Mucosa of rectum (tissue), 2 donors: ENCODE data around the gene EHF.
A peak's percentile ranks its signal among the peaks of the same experiment; 100 is the strongest.

Experiments
- H3K27ac ChIP-seq, 2 donors: one replicate each; pipeline ENCODE4 v1.7.0; 2013; ENCODE audit warnings: inconsistent platforms in 2 of 2, low read depth in 2 of 2, low read length in 2 of 2
- H3K27me3 ChIP-seq, 2 donors: one replicate each; pipeline ENCODE4 v1.7.0; 2013; ENCODE audit warnings: low read length in 2 of 2; ENCODE audit not compliant: control insufficient read depth in 2 of 2, insufficient read depth in 2 of 2
- H3K36me3 ChIP-seq, 2 donors: one replicate each; pipeline ENCODE4 v1.7.0; 2013; ENCODE audit warnings: low read length in 2 of 2; ENCODE audit not compliant: control insufficient read depth in 2 of 2, insufficient read depth in 2 of 2
- H3K4me1 ChIP-seq, 2 donors: one replicate each; pipeline ENCODE4 v1.7.0; 2013; ENCODE audit warnings: low read length in 2 of 2, mild to moderate bottlenecking in 1 of 2; ENCODE audit not compliant: control insufficient read depth in 2 of 2, insufficient read depth in 2 of 2
- H3K4me3 ChIP-seq, 2 donors: one replicate each; pipeline ENCODE4 v1.7.0; 2013; ENCODE audit warnings: low read length in 2 of 2
- H3K9ac ChIP-seq, 2 donors: one replicate each; pipeline ENCODE4 v1.7.0; 2013; ENCODE audit warnings: low read length in 2 of 2, low read depth in 1 of 2, mild to moderate bottlenecking in 1 of 2
- H3K9me3 ChIP-seq, 2 donors: one replicate each; pipeline ENCODE4 v1.7.0; 2013; ENCODE audit warnings: low read length in 2 of 2; ENCODE audit not compliant: control insufficient read depth in 2 of 2
- donor health status: healthy.
- donor health status: Normal muscosa, but diverticular disease.

EHF gene

GRCh38 chr11:34648036-34648435 is 27.1 kb downstream of the EHF start:
- Histone ChIP-seq H3K4me1 (peaks cover 23 to 28% of the 10 kb centered on the region in 2 donors), H3K27ac (no peak overlapping the region), H3K36me3 (peaks cover 73 to 80% of the 10 kb centered on the region in 2 donors), H3K27me3 (no peaks in the 10 kb centered on the region), H3K9me3 (no peaks in the 10 kb centered on the region), H3K4me3 (no peak overlapping the region), H3K9ac (no peak overlapping the region)

GRCh38 chr11:34649597-34649996 is 28.7 kb downstream of the EHF start:
- Histone ChIP-seq H3K27ac (no peak overlapping the region), H3K4me3 (no peak overlapping the region), H3K27me3 (no peaks in the 10 kb centered on the region), H3K4me1 (peaks cover 24 to 28% of the 10 kb centered on the region in 2 donors), H3K9me3 (no peaks in the 10 kb centered on the region), H3K36me3 (peaks cover 74 to 84% of the 10 kb centered on the region in 2 donors), H3K9ac (no peak overlapping the region)

GRCh38 chr11:34650528-34650927 is 29.6 kb downstream of the EHF start:
- Histone ChIP-seq H3K4me1 (peaks cover 24 to 29% of the 10 kb centered on the region in 2 donors), H3K27ac (no peak overlapping the region), H3K36me3 (peaks cover 72 to 86% of the 10 kb centered on the region in 2 donors), H3K9ac (no peak overlapping the region), H3K9me3 (no peaks in the 10 kb centered on the region), H3K27me3 (no peaks in the 10 kb centered on the region), H3K4me3 (no peak overlapping the region)

- H3K27ac ChIP-seq = no peak overlapping the region
- H3K36me3 ChIP-seq = peaks cover 73 to 88% of the 10 kb centered on the region in 2 donors
- H3K4me1 ChIP-seq = peaks cover 26 to 29% of the 10 kb centered on the region in 2 donors
- no peak overlapping the region for H3K9ac ChIP-seq
- no peaks in the 10 kb centered on the region for H3K27me3 ChIP-seq
- H3K4me3 ChIP-seq = no peak overlapping the region
- no peaks in the 10 kb centered on the region for H3K9me3 ChIP-seq
Observed at GRCh38 chr11:34651551-34651950, 30.7 kb downstream of the EHF start.

- H3K27ac ChIP-seq = peak overlapping the region in 1 of 2 donors; percentile 62
- H3K9ac ChIP-seq = no peak overlapping the region
Observed at GRCh38 chr11:34652191-34652973, 31.5 kb downstream of the EHF start.

GRCh38 chr11:34653031-34653430 is 32.1 kb downstream of the EHF start:
- H3K9ac ChIP-seq = peak overlapping the region in 1 of 2 donors; percentile 11
- no peaks in the 10 kb centered on the region for H3K9me3 ChIP-seq
- peak overlapping the region; percentile 35 to 62 for H3K27ac ChIP-seq
- H3K4me3 ChIP-seq = no peak overlapping the region
- H3K36me3 ChIP-seq = peaks cover 72 to 91% of the 10 kb centered on the region in 2 donors
- H3K4me1 ChIP-seq = peaks cover 26% of the 10 kb centered on the region in 2 donors
- no peaks in the 10 kb centered on the region for H3K27me3 ChIP-seq

More at GRCh38 chr11:34652191-34652973, 31.5 kb downstream of the EHF start:
- peaks cover 73 to 90% of the 10 kb centered on the region in 2 donors for H3K36me3 ChIP-seq
- no peaks in the 10 kb centered on the region for H3K27me3 ChIP-seq
- H3K4me3 ChIP-seq = no peak overlapping the region
- H3K9me3 ChIP-seq = no peaks in the 10 kb centered on the region
- peaks cover 26 to 29% of the 10 kb centered on the region in 2 donors for H3K4me1 ChIP-seq

- H3K4me3 ChIP-seq = no peak overlapping the region
- peaks cover 23 to 26% of the 10 kb centered on the region in 2 donors for H3K4me1 ChIP-seq
- peaks cover 73 to 92% of the 10 kb centered on the region in 2 donors for H3K36me3 ChIP-seq
- peak overlapping the region in 1 of 2 donors; percentile 11 for H3K9ac ChIP-seq
- H3K27ac ChIP-seq = peak overlapping the region; percentile 35 to 62
- no peaks in the 10 kb centered on the region for H3K9me3 ChIP-seq
- H3K27me3 ChIP-seq = no peaks in the 10 kb centered on the region
Observed at GRCh38 chr11:34653851-34654482, 33.1 kb downstream of the EHF start.

- Histone ChIP-seq H3K9ac (no peak overlapping the region), H3K4me3 (no peak overlapping the region), H3K27me3 (no peaks in the 10 kb centered on the region), H3K9me3 (no peaks in the 10 kb centered on the region), H3K36me3 (peaks cover 70 to 90% of the 10 kb centered on the region in 2 donors), H3K4me1 (peaks cover 21 to 23% of the 10 kb centered on the region in 2 donors), H3K27ac (no peak overlapping the region)
Observed at GRCh38 chr11:34654483-34655334, 33.8 kb downstream of the EHF start.

- Histone ChIP-seq H3K4me3 (no peak overlapping the region), H3K9ac (no peak overlapping the region), H3K36me3 (peaks cover 64 to 89% of the 10 kb centered on the region in 2 donors), H3K4me1 (peaks cover 21 to 23% of the 10 kb centered on the region in 2 donors), H3K9me3 (no peaks in the 10 kb centered on the region), H3K27me3 (no peaks in the 10 kb centered on the region), H3K27ac (no peak overlapping the region)
Observed at GRCh38 chr11:34655335-34656008, 34.6 kb downstream of the EHF start.
